Cardiac muscle cell (in vitro differentiated cells and primary cell): Measurements from ENCODE around the gene NDUFA3. TPM values are rescaled to one million over a fixed set of nuclear protein-coding genes. Genes with fewer than 3 reads are reported as not detected.
A peak's percentile ranks its signal among the peaks of the same experiment; 100 is the strongest.

Experiments
- DNase-seq, 2 donors: peaks; one replicate each; pipeline versions ENCODE4 v3.0.0 to v3.0.0-alpha.2; 2010 to 2017; ENCODE audit warnings: low read depth in 1 of 2, low spot score in 1 of 2
- H3K27ac ChIP-seq: fragments of 200-600 bp; sonication (generic); 2 replicates; pipeline ENCODE4 v1.5.1; 2016
- H3K27me3 ChIP-seq: fragments of 200-600 bp; sonication (generic); 2 replicates; pipeline ENCODE4 v1.6.0; 2016; ENCODE audit warnings: control low read depth
- H3K36me3 ChIP-seq: fragments of 200-600 bp; sonication (generic); 2 replicates; pipeline ENCODE4 v1.5.1; 2016; ENCODE audit warnings: control low read depth
- H3K4me1 ChIP-seq: fragments of 200-600 bp; sonication (generic); 2 replicates; pipeline ENCODE4 v1.8.1; 2017; ENCODE audit warnings: low read depth, mild to moderate bottlenecking, mixed run types
- H3K4me3 ChIP-seq: fragments of 200-600 bp; sonication (generic); 2 replicates; pipeline ENCODE4 v1.5.1; 2016; ENCODE audit warnings: mild to moderate bottlenecking
- H3K9me3 ChIP-seq: fragments of 200-600 bp; sonication (generic); 2 replicates; pipeline ENCODE4 v1.5.1; 2017; ENCODE audit warnings: low read depth, mild to moderate bottlenecking, control low read depth
- CTCF ChIP-seq: IDR thresholded peaks from 2 replicates; pipeline ENCODE4 v1.5.1; 2012; ENCODE audit warnings: low read depth, mild to moderate bottlenecking, low read length
- polyA plus RNA-seq: library from polyadenylated mRNA; unstranded; fragments of >200 nt; fragmentation: Nextera tagmentation; extraction: Ambion mirVana; gene quantifications from 2 replicates; pipeline ENCODE4 v1.2.1, GENCODE V29; 2016
- total RNA-seq: library from RNA; depleted of rRNA; stranded (reverse); fragments of >200 nt; gene quantifications from 2 replicates; pipeline ENCODE4 v1.2.3, GENCODE V29; 2016

The NDUFA3 gene
- total and polyA plus RNA-seq, 2 experiments from 2014 or later = 58.8 to 585 TPM

GRCh38 chr19:54136864-54137698 lies 34.4 kb downstream of the NDUFA3 start:
- TF ChIP-seq CTCF = no peak
- H3K4me1 ChIP-seq = no peaks in the 10 kb centered on the region

GRCh38 chr19:54137699-54138488 lies 35.2 kb downstream of the NDUFA3 start, which contains the start of gene CNOT3:
TSS of gene CNOT3 (plus strand) at chr19:54137762. CDS start at chr19:54142979, 5,217 bp downstream.
- Histone ChIP-seq H3K36me3 (peaks cover 5% of the 10 kb centered on the region), H3K27ac (peak within 1 kb of the TSS; percentile 97), H3K9me3 (no peaks in the 10 kb centered on the region), H3K4me3 (peak within 1 kb of the TSS; percentile 76), H3K27me3 (no peaks in the 10 kb centered on the region), H3K4me1 (no peaks in the 10 kb centered on the region)
- DNase-seq = peak in 1 of 2 donors; percentile 31
- TF ChIP-seq CTCF = no peak

More at GRCh38 chr19:54136864-54137698, 34.4 kb downstream of the NDUFA3 start:
- Histone ChIP-seq H3K4me3 (peak overlapping the region; percentile 76), H3K9me3 (no peaks in the 10 kb centered on the region), H3K36me3 (no peaks in the 10 kb centered on the region), H3K27me3 (no peaks in the 10 kb centered on the region), H3K27ac (peak overlapping the region; percentile 97)
- DNase-seq = peak; percentile 100

GRCh38 chr19:54138489-54139256 lies 36.0 kb downstream of the NDUFA3 start:
- H3K27ac ChIP-seq = peak overlapping the region; percentile 97
- peak overlapping the region; percentile 76 for H3K4me3 ChIP-seq
- H3K27me3 ChIP-seq = no peaks in the 10 kb centered on the region
- peaks cover 12% of the 10 kb centered on the region for H3K36me3 ChIP-seq
- no peaks in the 10 kb centered on the region for H3K4me1 ChIP-seq
- H3K9me3 ChIP-seq = no peaks in the 10 kb centered on the region
- no peak for TF ChIP-seq CTCF
- peak in 1 of 2 donors; percentile 37 for DNase-seq

- Histone ChIP-seq H3K27me3 (no peaks in the 10 kb centered on the region), H3K9me3 (no peaks in the 10 kb centered on the region), H3K4me1 (no peaks in the 10 kb centered on the region), H3K4me3 (no peak overlapping the region), H3K36me3 (peaks cover 34% of the 10 kb centered on the region), H3K27ac (no peak overlapping the region)
- no peak for DNase-seq
- no peak for TF ChIP-seq CTCF
These were observed 38.7 kb downstream of the NDUFA3 start for GRCh38 chr19:54141356-54141755.

GRCh38 chr19:54142166-54142780 lies 39.6 kb downstream of the NDUFA3 start:
- Histone ChIP-seq H3K4me3 (no peak overlapping the region), H3K36me3 (peaks cover 42% of the 10 kb centered on the region), H3K9me3 (no peaks in the 10 kb centered on the region), H3K27ac (no peak overlapping the region), H3K4me1 (no peaks in the 10 kb centered on the region), H3K27me3 (no peaks in the 10 kb centered on the region)
- no peak for DNase-seq
- TF ChIP-seq CTCF = no peak
